PC-9 (cell line): ENCODE data around the gene LAMC3. TPM values are rescaled to one million over a fixed set of nuclear protein-coding genes. Genes with fewer than 3 reads are reported as not detected.

Experiments
- BruUV-seq: library from RNA; stranded (reverse); fragments of 400-500 nt; replicated peaks from 2 replicates; lab custom pipeline; 2021; lab: Mats Ljungman, UMichigan
- CTCF ChIA-PET: fragments of 300-600 bp; sonication (Branson Sonifier 250); formaldehyde crosslinking; loops from one replicate; lab custom pipeline; 2022; ENCODE audit warnings: antibody characterized with exemption; lab: Charles Lee
- POLR2A ChIA-PET: fragments of 300-600 bp; sonication (Branson Sonifier 250); formaldehyde crosslinking; loops from one replicate; lab custom pipeline; 2022; ENCODE audit warnings: antibody characterized with exemption; ENCODE audit not compliant: unreplicated experiment; lab: Charles Lee
- DNase-seq, 2 experiments: peaks; one replicate each; pipeline versions ENCODE4 v3.0.0 to v3.0.0-alpha.2; 2015 to 2022; ENCODE audit warnings: mixed read lengths in 1 of 2
- H2AFZ ChIP-seq: fragments of 200-600 bp; sonication (generic); 2 replicates; pipeline ENCODE4 v1.8.1; 2017; ENCODE audit warnings: antibody characterized with exemption
- H3F3A ChIP-seq: fragments of 200-600 bp; sonication (generic); 2 replicates; pipeline ENCODE4 v1.8.1; 2017; ENCODE audit warnings: antibody characterized with exemption, mild to moderate bottlenecking, low read depth; ENCODE audit not compliant: insufficient read depth
- H3K27ac ChIP-seq: fragments of 200-600 bp; sonication (generic); 2 replicates; pipeline ENCODE4 v1.6.1; 2016; ENCODE audit warnings: mixed run types
- H3K27me3 ChIP-seq: fragments of 200-600 bp; sonication (generic); 2 replicates; pipeline ENCODE4 v1.6.1; 2016; ENCODE audit warnings: low read depth, mixed run types; ENCODE audit not compliant: insufficient read depth
- H3K36me3 ChIP-seq: fragments of 200-600 bp; sonication (generic); 2 replicates; pipeline ENCODE4 v1.6.1; 2016; ENCODE audit warnings: low read depth, mixed run types
- H3K4me1 ChIP-seq: fragments of 200-600 bp; sonication (generic); replicated peaks from 2 replicates; pipeline ENCODE4 v1.6.1; 2016; ENCODE audit warnings: mixed run types; ENCODE audit not compliant: insufficient read depth
- H3K4me2 ChIP-seq: fragments of 200-600 bp; sonication (generic); 2 replicates; pipeline ENCODE4 v1.6.1; 2017; ENCODE audit warnings: mixed run types
- H3K4me3 ChIP-seq: fragments of 200-600 bp; sonication (generic); 2 replicates; pipeline ENCODE4 v1.6.1; 2016; ENCODE audit warnings: mixed run types
- H3K79me2 ChIP-seq: fragments of 200-600 bp; sonication (generic); 2 replicates; pipeline ENCODE4 v1.6.1; 2017; ENCODE audit warnings: low read depth, mixed run types
- H3K9me2 ChIP-seq: fragments of 200-600 bp; sonication (generic); 2 replicates; pipeline ENCODE4 v1.8.1; 2017; ENCODE audit warnings: mild to moderate bottlenecking; ENCODE audit not compliant: insufficient read depth
- H3K9me3 ChIP-seq: fragments of 200-600 bp; sonication (generic); 2 replicates; pipeline ENCODE4 v1.8.1; 2016; ENCODE audit warnings: low read depth; ENCODE audit not compliant: insufficient read depth
- H4K20me1 ChIP-seq: fragments of 200-600 bp; sonication (generic); 2 replicates; pipeline ENCODE4 v1.8.1; 2017; ENCODE audit not compliant: insufficient read depth
- EZH2 ChIP-seq: fragments of 200-600 bp; sonication (generic); IDR thresholded peaks from 2 replicates; pipeline ENCODE4 v1.8.0; 2017; ENCODE audit warnings: antibody characterized with exemption, low read depth
- intact Hi-C: fragments of 100-400 bp; cut with micrococcal nuclease; formaldehyde crosslinking; loops from one replicate; pipeline ENCODE4 v1.10.0; 2022; ENCODE audit not compliant: unreplicated experiment
- total RNA-seq: library from RNA; stranded (reverse); gene quantifications from 2 replicates; pipeline ENCODE4 v1.2.3, GENCODE V29; 2021
- TF ChIP-seq, protein P1 (sequence below): fragments of 200-600 bp; sonication (generic); conservative IDR thresholded peaks from 2 replicates; pipeline ENCODE4 v1.6.1; 2017; ENCODE audit warnings: mixed run types, antibody characterized with exemption, mild to moderate bottlenecking, moderate library complexity

Gene LAMC3
- total RNA-seq, 1 experiment from 2014 or later = 0.41 TPM

DNA sequence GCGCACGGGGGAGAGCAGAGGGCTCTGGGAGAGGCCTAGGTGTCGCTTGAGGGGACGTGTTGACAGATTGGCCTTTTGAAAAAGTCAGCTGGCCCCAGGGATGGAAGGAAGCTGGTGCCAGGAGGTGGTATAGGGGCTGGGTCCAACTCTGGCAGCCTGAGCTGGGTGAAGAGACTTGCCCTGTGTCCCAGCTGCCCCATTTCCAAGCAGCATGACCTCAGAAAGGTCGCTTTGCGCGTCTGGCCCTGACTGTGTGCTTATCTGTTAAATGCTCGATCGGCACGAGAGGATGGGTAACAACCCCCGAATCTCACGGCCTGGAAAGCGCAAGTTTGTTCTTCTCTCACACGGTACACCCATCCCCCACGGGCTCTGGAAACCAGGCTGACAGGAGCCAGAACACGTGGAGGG lies 31.2 kb upstream of the LAMC3 start:
- H3K36me3 ChIP-seq = no peaks in the 10 kb centered on the region
- H3K4me2 ChIP-seq = no peak overlapping the region
- no peaks in the 10 kb centered on the region for H3K9me3 ChIP-seq
- ChIA-PET POLR2A (no interaction called here), CTCF (interaction anchor here (0.5 kb wide), 1 partner anchor 16 kb away, joined by 8 read pairs; no protein-coding TSS in a partner anchor)
- TF ChIP-seq, protein P1, sequence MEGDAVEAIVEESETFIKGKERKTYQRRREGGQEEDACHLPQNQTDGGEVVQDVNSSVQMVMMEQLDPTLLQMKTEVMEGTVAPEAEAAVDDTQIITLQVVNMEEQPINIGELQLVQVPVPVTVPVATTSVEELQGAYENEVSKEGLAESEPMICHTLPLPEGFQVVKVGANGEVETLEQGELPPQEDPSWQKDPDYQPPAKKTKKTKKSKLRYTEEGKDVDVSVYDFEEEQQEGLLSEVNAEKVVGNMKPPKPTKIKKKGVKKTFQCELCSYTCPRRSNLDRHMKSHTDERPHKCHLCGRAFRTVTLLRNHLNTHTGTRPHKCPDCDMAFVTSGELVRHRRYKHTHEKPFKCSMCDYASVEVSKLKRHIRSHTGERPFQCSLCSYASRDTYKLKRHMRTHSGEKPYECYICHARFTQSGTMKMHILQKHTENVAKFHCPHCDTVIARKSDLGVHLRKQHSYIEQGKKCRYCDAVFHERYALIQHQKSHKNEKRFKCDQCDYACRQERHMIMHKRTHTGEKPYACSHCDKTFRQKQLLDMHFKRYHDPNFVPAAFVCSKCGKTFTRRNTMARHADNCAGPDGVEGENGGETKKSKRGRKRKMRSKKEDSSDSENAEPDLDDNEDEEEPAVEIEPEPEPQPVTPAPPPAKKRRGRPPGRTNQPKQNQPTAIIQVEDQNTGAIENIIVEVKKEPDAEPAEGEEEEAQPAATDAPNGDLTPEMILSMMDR = no peak
- TF ChIP-seq EZH2 = no peak
- H3K27ac ChIP-seq = no peak overlapping the region
- H3K4me1 ChIP-seq = no peaks in the 10 kb centered on the region
- no peaks in the 10 kb centered on the region for H4K20me1 ChIP-seq
- H3K9me2 ChIP-seq = no peaks in the 10 kb centered on the region
- no peak for DNase-seq
- intact Hi-C loops = no loop called here
- no peak overlapping the region for H3K4me3 ChIP-seq
- no peak overlapping the region for H2AFZ ChIP-seq
- peaks cover 43% of the 10 kb centered on the region for H3K27me3 ChIP-seq
- BruUV-seq = no TSS peak
- H3F3A ChIP-seq = no peaks in the 10 kb centered on the region
- H3K79me2 ChIP-seq = no peaks in the 10 kb centered on the region

- CTCF ChIA-PET = interaction anchor here (0.7 kb wide), 1 partner anchor 278 kb away, joined by 3 read pairs; no protein-coding TSS in a partner anchor
- Histone ChIP-seq H2AFZ (no peak overlapping the region), H3K4me1 (no peaks in the 10 kb centered on the region), H3K27me3 (peaks cover 27% of the 10 kb centered on the region), H3K36me3 (no peaks in the 10 kb centered on the region), H3K27ac (no peak overlapping the region), H3K4me2 (no peak overlapping the region), H4K20me1 (no peaks in the 10 kb centered on the region), H3F3A (no peaks in the 10 kb centered on the region), H3K9me3 (no peaks in the 10 kb centered on the region), H3K9me2 (no peaks in the 10 kb centered on the region), H3K4me3 (no peak overlapping the region), H3K79me2 (no peaks in the 10 kb centered on the region)
- DNase-seq = no peak
- intact Hi-C loops = no loop called here
- BruUV-seq = no TSS peak
- POLR2A ChIA-PET = no interaction called here
- TF ChIP-seq, protein P1 = no peak
- no peak for TF ChIP-seq EZH2
These were observed 29.2 kb upstream of the LAMC3 start for GRCh38 chr9:130979591-130980385.

- no peaks in the 10 kb centered on the region for H3K9me3 ChIP-seq
- H3K4me3 ChIP-seq = no peak overlapping the region
- no peak overlapping the region for H3K4me2 ChIP-seq
- no peaks in the 10 kb centered on the region for H3F3A ChIP-seq
- CTCF ChIA-PET = no interaction called here
- no peak overlapping the region for H2AFZ ChIP-seq
- no peaks in the 10 kb centered on the region for H3K4me1 ChIP-seq
- no peak overlapping the region for H3K27ac ChIP-seq
- no TSS peak for BruUV-seq
- no peaks in the 10 kb centered on the region for H3K9me2 ChIP-seq
- H3K36me3 ChIP-seq = no peaks in the 10 kb centered on the region
- no peaks in the 10 kb centered on the region for H3K79me2 ChIP-seq
- no peak for TF ChIP-seq EZH2
- TF ChIP-seq, protein P1 = no peak
- no peak for DNase-seq
- H3K27me3 ChIP-seq = peaks cover 22% of the 10 kb centered on the region
- intact Hi-C loops = no loop called here
- no peaks in the 10 kb centered on the region for H4K20me1 ChIP-seq
- POLR2A ChIA-PET = no interaction called here
These were observed 28.4 kb upstream of the LAMC3 start for GRCh38 chr9:130980526-130980925.
